OCI-LY7 (cell line): Measurements from ENCODE around the gene CRHR1.

Experiments
- EZH2phosphoT487 ChIP-seq: fragments of 200-600 bp; sonication (generic); IDR thresholded peaks from 2 replicates; pipeline ENCODE4 v1.6.1; 2018; ENCODE audit warnings: low read depth, borderline replicate concordance, mild to moderate bottlenecking, mixed run types, antibody characterized with exemption, low read length, moderate library complexity, mixed read lengths
- TF ChIP-seq, protein P1 (sequence below): fragments of 200-600 bp; sonication (generic); conservative IDR thresholded peaks from 2 replicates; pipeline ENCODE4 v1.5.1; 2014; ENCODE audit warnings: mild to moderate bottlenecking, antibody characterized with exemption, low read length, moderate library complexity, mixed read lengths

DNA sequence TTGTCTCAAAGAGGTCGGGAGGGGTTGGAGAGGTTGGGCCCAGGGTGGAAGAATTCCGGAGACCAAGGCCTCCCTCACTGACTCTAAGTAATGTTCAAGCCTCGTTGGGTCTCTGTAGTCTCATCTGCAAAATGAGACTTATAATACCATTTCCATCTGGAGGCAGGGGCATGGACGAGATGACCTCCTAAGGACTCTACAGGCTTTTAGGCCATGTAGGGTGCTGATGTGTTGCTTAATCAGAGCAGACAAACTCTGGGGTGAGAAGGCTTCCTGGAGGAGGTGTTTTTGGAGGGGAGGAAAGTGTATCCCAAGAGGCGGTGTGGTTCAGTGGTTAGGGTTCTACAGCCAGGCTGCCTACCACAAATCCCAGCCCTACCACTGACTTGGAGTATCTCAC lies 63.6 kb downstream of the CRHR1 start:
- TF ChIP-seq, protein P1, sequence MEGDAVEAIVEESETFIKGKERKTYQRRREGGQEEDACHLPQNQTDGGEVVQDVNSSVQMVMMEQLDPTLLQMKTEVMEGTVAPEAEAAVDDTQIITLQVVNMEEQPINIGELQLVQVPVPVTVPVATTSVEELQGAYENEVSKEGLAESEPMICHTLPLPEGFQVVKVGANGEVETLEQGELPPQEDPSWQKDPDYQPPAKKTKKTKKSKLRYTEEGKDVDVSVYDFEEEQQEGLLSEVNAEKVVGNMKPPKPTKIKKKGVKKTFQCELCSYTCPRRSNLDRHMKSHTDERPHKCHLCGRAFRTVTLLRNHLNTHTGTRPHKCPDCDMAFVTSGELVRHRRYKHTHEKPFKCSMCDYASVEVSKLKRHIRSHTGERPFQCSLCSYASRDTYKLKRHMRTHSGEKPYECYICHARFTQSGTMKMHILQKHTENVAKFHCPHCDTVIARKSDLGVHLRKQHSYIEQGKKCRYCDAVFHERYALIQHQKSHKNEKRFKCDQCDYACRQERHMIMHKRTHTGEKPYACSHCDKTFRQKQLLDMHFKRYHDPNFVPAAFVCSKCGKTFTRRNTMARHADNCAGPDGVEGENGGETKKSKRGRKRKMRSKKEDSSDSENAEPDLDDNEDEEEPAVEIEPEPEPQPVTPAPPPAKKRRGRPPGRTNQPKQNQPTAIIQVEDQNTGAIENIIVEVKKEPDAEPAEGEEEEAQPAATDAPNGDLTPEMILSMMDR, result no peak
- no peak for TF ChIP-seq EZH2phosphoT487
